HS-27A (cell line): ENCODE results near the gene SLC9A9.

Source experiments
- DNase-seq: peaks from one replicate; pipeline ENCODE4 v3.0.0-alpha.2; 2012; ENCODE audit warnings: low read depth, missing footprints

The SLC9A9 gene

GRCh38 chr3:143413372-143413771 is 434.9 kb downstream of the SLC9A9 start:
- DNase-seq, result no peak

- DNase-seq, result no peak
Measured at GRCh38 chr3:143412084-143412483, 436.2 kb downstream of the SLC9A9 start.

DNA sequence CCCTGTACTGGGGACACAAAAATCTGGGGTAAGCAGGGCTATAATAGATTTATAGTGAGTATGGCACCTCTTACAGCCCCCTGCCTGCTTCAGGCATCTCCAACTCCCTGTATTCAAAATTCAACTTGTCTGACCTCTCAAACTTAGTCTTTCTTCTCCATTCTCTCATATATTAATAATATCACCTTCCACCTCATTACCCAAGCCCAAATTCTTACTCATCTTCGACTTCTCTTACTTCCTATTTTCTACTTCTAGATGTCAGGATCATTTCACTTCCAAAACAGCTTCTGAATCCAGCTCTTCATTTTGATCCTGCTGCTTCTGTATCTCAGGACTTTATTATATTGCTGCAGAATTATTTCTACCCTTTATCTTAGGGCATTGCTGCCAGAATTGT is 438.0 kb downstream of the SLC9A9 start:
- no peak for DNase-seq

DNA sequence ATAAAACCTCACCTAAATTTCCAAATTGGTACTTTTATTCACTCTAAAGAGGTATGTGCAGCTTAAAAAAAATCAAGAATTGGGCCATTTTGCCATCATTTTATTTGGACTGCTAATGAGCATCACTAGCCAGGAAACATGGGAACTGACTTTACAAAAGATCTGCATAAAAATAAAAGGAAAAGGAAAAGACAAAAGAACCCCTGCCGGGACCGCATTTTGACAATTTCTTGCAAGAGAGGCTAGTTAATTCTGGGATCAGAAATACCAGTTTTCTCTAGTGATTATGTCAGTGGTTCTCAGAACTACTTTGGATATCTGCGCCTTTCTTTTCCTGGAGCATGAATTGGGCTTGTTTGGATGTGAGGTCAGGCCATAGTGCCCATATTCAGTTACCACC is 439.5 kb downstream of the SLC9A9 start:
- DNase-seq, result no peak

DNA sequence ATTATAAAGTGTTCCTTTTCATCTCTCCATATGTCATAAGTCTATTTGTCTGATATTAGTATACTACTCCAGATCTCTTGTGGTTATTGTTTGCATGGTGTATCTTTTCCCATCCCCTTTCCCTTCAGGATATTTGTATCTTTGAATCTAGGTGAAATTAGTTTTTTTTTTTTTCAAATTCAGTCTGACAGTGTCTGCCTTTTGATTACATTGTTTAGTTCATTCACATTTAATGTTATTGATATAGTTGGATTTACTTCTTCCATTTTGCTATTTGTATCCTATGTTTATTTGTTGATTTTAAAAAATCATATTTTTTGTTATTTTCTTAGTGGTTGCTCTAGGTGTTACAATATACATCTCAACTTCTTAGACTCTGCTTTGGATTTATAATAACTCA is 445.7 kb downstream of the SLC9A9 start:
- DNase-seq, result no peak

DNA sequence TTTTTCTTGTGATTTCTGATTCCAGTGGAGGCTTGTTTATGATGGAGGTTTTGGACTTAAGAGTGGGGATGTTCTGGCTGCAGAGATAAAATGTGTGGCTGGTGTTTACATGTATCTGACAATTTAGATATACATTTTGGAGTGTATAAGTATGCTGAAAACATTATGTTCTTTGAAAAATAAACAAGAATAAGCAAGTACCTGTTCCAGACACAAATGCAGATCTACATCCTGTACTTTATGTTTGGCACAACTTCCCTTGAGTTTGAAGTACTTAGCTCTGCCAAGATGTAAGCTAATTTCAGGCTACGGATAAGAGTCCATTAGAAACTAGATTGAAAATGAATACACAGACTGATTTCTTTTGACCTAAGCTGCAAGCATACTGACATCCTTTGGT is 451.5 kb downstream of the SLC9A9 start:
- DNase-seq, result no peak

DNA sequence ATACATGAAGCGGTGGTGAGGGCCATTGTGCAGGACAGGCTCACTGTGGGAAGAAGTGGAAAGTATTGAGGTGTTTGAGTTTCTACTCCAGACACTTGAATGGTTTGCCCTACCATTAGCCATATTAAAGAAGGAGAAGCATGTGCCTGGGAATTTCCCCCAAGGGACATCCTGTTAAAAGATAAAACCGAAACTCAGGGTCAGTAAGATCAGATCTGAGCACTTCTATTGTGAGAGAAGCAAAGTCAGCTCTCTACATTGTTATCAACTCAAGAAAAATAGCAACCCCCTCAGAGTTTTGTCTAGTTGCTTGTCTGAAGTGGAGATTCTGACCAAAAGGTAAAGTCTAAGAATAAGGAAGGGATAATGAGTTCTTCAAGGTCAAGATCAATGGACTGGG is 458.9 kb downstream of the SLC9A9 start:
- no peak for DNase-seq

- no peak for DNase-seq
Measured at GRCh38 chr3:143387425-143387824, 460.8 kb downstream of the SLC9A9 start.

DNA sequence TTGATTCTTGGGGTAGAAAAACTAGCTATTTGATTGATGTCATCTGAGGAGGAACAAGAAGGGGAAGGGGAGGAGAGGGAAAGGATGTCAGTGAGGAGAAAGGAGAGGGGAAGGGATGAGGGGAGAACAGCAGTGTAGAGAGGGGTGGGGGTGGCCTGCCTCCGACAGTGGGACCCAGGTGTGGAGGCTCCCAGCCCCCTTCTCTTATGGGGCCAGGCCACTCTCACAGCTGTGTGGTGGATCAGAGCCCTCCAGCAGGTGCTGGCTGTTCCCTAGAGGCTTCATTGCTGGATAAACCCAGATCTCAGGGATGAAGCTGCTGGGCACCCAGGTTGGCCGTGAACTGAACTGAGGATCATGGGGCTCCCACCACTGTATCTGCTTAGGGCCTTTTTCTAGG is 464.2 kb downstream of the SLC9A9 start:
- DNase-seq, result no peak

DNA sequence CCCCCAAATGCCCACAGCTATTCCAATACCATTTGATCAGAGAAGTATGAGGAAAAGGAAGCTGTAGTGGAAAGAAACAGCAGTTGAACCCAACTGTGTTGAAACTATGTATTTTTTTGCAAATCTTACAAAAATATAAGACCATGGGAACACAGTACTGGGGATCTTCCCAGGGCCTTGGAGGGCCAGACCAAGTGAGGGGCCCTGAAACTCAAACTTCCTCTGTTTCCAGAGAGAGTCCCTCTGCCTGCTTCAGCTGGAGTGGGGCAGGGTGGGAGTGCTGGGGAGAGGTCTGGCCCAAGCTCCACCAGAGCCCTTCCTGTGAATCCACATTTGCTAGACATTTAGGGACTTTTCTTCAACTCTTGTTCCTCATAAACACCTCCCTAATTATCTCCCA is 464.8 kb downstream of the SLC9A9 start:
- DNase-seq, result no peak

- no peak for DNase-seq
Measured at GRCh38 chr3:143382816-143383215, 465.5 kb downstream of the SLC9A9 start.

DNA sequence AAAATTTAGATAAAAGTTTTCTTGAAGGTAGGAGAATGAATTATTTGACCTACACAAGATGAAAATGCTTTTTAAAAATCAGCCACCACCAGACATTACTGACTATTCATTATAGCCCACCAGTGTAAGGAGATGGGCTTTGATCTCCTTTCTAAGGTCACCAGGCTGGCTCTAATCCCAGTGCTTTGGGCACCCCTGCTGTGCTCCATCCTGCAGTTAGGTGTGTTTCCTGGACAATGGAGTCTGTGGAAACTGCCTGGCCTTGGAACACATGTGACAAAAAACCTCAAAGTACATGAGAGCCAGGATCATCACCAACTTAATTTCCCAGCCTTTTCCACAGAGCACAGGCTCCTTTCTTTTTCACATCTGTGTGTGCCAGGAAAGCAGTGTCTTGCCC is 467.8 kb downstream of the SLC9A9 start:
- DNase-seq, result no peak

DNA sequence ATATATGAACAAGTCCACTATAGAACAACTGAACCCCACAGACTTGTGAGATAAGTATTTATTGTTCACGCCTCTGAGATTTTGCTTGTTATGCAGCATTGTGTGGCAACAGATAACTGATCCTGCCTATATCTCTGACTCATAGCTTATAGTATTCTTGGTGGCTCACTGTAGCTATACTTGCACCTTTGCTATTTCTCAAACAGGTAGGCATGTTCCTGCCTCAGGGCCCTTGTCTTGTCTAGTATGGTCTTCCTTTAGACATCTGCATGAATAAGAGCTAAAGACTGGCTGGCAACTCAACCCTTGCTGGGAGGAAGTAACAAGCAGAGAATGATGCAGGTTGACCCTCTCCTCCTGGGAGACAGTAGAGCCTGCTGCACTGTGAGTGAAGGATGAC is 472.6 kb downstream of the SLC9A9 start:
- no peak for DNase-seq

DNA sequence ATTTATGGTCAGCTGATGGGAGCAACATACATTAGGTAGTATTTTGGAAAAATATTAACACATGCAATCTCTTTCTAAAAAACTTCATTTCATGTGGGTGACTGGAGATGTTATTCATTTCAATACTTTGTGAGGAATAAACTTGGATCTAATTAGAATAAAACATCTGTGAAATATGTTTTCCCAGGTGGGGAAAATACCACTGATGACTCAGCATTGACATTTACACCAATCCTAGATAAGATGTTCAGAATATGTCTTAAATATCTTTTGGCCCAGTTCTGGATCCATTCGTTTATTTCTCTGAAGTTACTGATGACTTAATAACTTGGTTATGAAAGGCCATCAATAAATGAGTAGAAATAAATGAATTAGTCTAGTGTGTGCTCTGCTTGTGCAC is 481.1 kb downstream of the SLC9A9 start:
- no peak for DNase-seq

DNA sequence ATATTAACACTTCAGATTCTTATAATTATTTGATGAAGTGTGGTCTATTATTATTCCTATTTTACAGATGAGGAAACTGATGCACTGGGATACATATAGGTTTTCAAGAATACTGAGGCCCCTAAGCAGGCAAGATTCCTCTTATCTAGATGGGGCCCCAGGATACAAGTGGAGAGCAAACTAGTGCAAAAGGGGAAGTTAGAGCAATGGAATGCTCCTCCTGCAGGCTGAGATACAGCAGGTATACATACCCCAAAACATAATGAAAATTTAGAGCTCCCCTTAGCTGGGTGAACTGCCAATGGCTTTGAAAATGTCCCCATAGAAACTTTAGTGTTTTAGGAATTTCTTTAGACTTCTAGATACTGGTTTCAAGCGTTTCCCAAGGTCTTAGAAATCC is 481.6 kb downstream of the SLC9A9 start:
- DNase-seq, result no peak

DNA sequence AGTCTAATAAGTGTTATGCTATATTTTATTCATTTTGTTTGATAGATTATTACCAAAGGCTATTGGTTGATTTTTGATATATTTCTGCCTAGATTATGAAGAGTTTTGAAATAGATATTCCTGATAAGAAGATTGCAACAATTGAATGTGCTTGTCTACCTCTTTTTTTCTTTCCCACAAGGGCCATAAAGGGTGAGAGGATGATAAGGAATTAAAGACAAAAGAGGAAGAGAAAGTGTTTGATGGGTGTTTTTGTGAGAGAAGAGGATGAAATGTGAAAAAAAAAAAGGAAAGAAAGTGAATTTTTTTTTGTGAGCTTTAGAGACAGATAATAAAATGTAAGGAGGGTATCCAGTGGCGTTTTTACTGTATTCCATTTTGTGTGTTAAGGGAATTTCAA is 484.3 kb downstream of the SLC9A9 start:
- no peak for DNase-seq

GRCh38 chr3:143363276-143363675 is 485.0 kb downstream of the SLC9A9 start:
- DNase-seq, result no peak

DNA sequence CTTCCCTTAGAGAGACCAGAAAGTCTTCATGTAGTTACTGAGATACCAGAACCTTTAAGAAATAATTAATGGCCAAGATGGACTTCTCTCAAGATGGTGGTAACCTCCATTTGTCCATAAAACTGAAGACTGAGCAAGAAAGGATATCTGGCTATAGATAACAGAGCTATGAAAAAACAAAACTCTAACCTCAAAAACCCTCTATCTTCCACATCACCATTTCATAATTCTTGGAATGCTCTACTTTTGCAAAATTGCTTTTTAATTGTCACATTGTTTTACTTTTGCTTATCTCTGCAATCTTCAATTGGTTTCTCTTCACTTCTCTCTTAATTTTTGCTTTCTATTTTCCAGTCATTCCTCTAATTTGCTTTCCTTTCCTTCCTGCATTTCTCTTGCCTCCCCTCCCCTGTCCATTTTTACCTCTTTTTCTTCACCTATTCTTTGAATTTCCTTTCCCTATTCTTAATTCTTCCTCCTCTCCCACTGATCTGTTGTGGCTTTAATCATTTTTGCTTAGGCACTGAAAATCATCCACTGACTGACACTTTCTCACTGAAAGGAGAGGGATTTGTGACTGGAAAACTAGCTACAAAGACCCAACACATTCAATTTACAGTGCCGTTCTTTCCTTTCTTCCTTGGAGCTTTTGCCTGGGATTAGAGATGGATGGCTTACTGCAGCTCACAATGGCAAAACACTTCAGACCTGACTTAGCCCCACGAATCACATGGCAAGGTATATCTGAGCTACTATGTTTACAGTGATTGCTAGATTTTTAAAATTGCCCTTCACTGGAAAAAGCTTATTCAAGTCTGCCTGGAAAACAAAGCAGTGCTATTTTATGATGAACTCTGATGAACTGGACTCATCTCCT is 485.9 kb downstream of the SLC9A9 start:
- DNase-seq, result no peak

DNA sequence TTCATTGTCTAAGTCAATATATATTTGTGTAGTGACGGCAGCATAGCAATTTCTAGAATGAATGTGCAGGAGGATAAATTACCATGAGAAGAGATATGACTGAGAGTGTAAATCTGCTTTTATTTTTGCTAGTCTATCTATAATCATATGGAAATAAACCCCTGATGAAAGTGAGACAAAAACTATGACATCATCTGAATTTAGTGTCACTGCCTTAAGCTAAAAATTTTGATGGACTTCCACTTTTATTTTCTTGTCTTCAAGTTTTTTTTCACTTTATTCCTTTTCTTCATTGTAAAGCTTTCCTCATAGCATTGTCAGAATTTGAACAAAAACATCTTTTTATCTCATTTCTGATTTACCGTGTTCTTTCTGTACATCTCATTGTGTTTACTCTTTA is 486.7 kb downstream of the SLC9A9 start:
- no peak for DNase-seq

GRCh38 chr3:143360244-143360643 is 488.0 kb downstream of the SLC9A9 start:
- DNase-seq, result no peak

DNA sequence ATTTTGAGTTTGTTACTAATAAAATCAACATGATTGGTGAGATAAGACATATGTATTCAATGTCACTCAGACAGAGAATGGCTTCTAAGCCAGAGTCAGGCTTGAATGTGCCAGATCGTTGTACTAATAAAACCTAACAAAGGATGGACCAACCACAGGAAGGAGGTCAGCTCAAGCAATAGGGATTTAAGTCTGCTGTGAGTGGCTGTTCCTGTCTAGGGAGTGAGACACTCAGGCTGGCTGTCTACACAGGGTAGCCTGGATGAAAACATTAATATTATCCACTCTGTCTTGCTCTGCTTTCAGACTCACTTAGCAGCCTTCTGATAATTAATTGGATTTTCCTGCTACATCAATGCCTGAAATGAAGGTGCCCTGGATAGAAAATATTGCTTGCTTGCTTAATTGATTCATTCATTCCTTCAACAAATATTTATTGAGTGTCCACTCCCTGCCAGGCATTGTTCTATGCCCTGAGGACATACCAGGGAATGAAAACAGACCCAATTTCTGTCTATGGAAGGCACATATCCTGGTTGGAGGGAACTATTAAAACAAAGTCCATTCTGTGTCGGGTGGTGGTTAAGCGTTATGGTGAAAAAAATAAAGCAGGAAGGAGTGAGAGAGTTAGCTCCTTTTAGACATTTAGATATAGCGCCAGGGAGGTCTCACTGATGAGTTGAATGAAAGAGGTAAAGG is 489.3 kb downstream of the SLC9A9 start:
- DNase-seq, result no peak

DNA sequence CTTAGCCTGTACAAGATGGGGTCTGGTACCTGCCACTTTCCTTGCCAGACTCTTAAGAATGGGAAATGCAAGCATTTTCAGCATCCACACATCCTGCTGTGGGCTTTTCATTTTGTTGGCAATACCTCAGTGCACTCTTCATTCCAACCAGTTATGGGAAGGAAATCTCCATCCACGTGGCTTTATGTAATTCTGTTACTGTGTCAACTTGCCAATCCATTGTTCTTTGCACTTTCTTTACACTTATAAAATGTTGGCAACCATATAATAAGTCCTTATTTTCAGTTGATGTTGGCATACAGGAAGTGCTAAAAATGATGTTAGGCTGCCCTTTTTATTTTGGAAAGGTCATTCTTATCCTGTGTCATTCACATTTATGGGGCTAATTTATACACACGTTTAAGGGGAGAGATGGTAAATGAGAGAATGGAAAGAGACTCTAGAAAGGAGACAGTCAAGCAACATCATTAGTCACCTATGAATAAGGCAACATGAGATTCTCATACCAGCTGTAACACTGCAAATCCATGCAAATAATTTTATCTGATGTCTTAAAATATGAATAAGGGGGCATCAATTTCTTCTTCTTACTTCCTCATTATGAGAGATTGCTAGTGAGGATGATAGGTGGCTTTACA is 490.0 kb downstream of the SLC9A9 start:
- no peak for DNase-seq

- DNase-seq, result no peak
Measured at GRCh38 chr3:143357700-143358099, 490.6 kb downstream of the SLC9A9 start.
